Ishikawa (cell line): Measurements from ENCODE around the gene PDE11A.

Experiments
- CEBPB ChIP-seq: IDR thresholded peaks from 2 replicates; pipeline ENCODE4 v1.6.1; 2012
- TF ChIP-seq, protein P1 (sequence below): IDR thresholded peaks from 2 replicates; pipeline ENCODE4 v1.6.1; 2012

GRCh38 chr2:177586154-177586553 is 486.4 kb downstream of the PDE11A start:
- TF ChIP-seq, protein P1, sequence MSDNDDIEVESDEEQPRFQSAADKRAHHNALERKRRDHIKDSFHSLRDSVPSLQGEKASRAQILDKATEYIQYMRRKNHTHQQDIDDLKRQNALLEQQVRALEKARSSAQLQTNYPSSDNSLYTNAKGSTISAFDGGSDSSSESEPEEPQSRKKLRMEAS, result no peak
- no peak for TF ChIP-seq CEBPB
